GM12878 (cell line): Measurements from ENCODE around the gene GAGE1. TPM values are rescaled to one million over a fixed set of nuclear protein-coding genes. Genes with fewer than 3 reads are reported as not detected.

ENCODE experiments used
- ATAC-seq: fragments of 200-7000 bp; cut with Tn5 transposase; 3 replicates; pipeline ENCODE4 v1.9.1; 2020; ENCODE audit warnings: mild to moderate bottlenecking, moderate library complexity
- BruUV-seq: library from RNA; stranded (reverse); fragments of 400-500 nt; replicated peaks from 2 replicates; lab custom pipeline; 2021; lab: Mats Ljungman, UMichigan
- CTCF ChIA-PET: fragments of 300-600 bp; sonication (Branson Sonifier 250); formaldehyde crosslinking; extraction: SDS; loops from one replicate; lab custom pipeline; 2021; ENCODE audit warnings: inconsistent platforms; lab: Yijun Ruan, JAX
- POLR2A ChIA-PET: fragments of 350-600 bp; formaldehyde crosslinking; extraction: SDS; loops from one replicate; lab custom pipeline; 2021; ENCODE audit warnings: inconsistent platforms; lab: Charles Lee
- RAD21 ChIA-PET: fragments of 300-600 bp; sonication (Branson Sonifier 250); formaldehyde crosslinking; loops from one replicate; lab custom pipeline; 2023; ENCODE audit warnings: antibody characterized with exemption; ENCODE audit not compliant: unreplicated experiment; lab: Charles Lee
- SMC1A ChIA-PET: fragments of 300-600 bp; sonication (Branson Sonifier 250); formaldehyde crosslinking; loops from one replicate; lab custom pipeline; 2023; ENCODE audit not compliant: unreplicated experiment, uncharacterized antibody; lab: Charles Lee
- DNase-seq: peaks from one replicate; pipeline ENCODE4 v3.0.0-alpha.2; 2011; ENCODE audit warnings: low read depth, low spot score
- FAIRE-seq: peaks from 3 replicates; lab custom pipeline; 2011; peaks lifted over from hg19 to GRCh38; lab: Jason Lieb, UNC
- H2AFZ ChIP-seq: 2 replicates; pipeline ENCODE4 v1.6.0; 2011; ENCODE audit warnings: low read depth, low read length, control low read depth; ENCODE audit not compliant: control insufficient read depth
- H3K27ac ChIP-seq: 2 replicates; pipeline ENCODE4 v1.5.1; 2011; ENCODE audit warnings: control low read depth; ENCODE audit not compliant: control insufficient read depth, insufficient read depth
- H3K27me3 ChIP-seq, 2 experiments: replicated peaks in 1 of 2; 2 replicates each; pipeline versions ENCODE4 v1.6.0 to v1.6.1; 2011; ENCODE audit warnings: low read length in 1 of 2; ENCODE audit not compliant: control insufficient read depth in 2 of 2, insufficient read depth in 2 of 2
- H3K36me3 ChIP-seq, 2 experiments: 2 replicates each; pipeline ENCODE4 v1.5.1; 2011; ENCODE audit warnings: low read length in 1 of 2; ENCODE audit not compliant: control insufficient read depth in 2 of 2, insufficient read depth in 2 of 2
- H3K4me1 ChIP-seq: 2 replicates; pipeline ENCODE4 v1.6.1; 2011; ENCODE audit warnings: mild to moderate bottlenecking, low read length, moderate library complexity, mixed read lengths; ENCODE audit not compliant: control insufficient read depth, insufficient read depth
- H3K4me2 ChIP-seq: 2 replicates; pipeline ENCODE4 v1.6.0; 2011; ENCODE audit warnings: control low read depth; ENCODE audit not compliant: control insufficient read depth, insufficient read depth
- H3K4me3 ChIP-seq: fragments of 200-600 bp; sonication (generic); 2 replicates; pipeline ENCODE4 v1.5.1; 2016
- H3K79me2 ChIP-seq: 2 replicates; pipeline ENCODE4 v1.6.0; 2011; ENCODE audit warnings: low read length; ENCODE audit not compliant: control insufficient read depth, insufficient read depth
- H3K9ac ChIP-seq: 2 replicates; pipeline ENCODE4 v1.8.0; 2011; ENCODE audit warnings: low read length, control low read depth, mixed read lengths; ENCODE audit not compliant: control insufficient read depth, insufficient read depth
- H3K9me3 ChIP-seq: replicated peaks from 3 replicates; pipeline ENCODE4 v1.5.1; 2011; ENCODE audit warnings: mild to moderate bottlenecking, low read length; ENCODE audit not compliant: control insufficient read depth, insufficient read depth
- H4K20me1 ChIP-seq: 2 replicates; pipeline ENCODE4 v1.6.0; 2011; ENCODE audit not compliant: control insufficient read depth, insufficient read depth
- ASH2L ChIP-seq: fragments of 300-600, 200-600 bp; sonication (generic); IDR thresholded peaks from 2 replicates; pipeline ENCODE4 v1.6.1; 2017; ENCODE audit warnings: low read depth, mild to moderate bottlenecking, borderline replicate concordance
- CEBPZ ChIP-seq: fragments of 150-350 bp; IDR thresholded peaks from 2 replicates; pipeline ENCODE4 v1.6.1; 2016; ENCODE audit warnings: low read depth, low read length
- CHD4 ChIP-seq: fragments of 200-600 bp; sonication (generic); IDR thresholded peaks from 2 replicates; pipeline ENCODE4 v1.6.1; 2016; ENCODE audit warnings: mild to moderate bottlenecking
- EGR1 ChIP-seq, 2 experiments: IDR thresholded peaks; 1 replicate in 1 of 2; 2 replicates in 1 of 2; pipeline ENCODE4 v1.6.1; 2011 to 2012; ENCODE audit warnings: low read depth in 2 of 2, low read length in 2 of 2, borderline replicate concordance in 1 of 2, mild to moderate bottlenecking in 1 of 2, moderate library complexity in 1 of 2
- FOXM1 ChIP-seq: IDR thresholded peaks from 2 replicates; pipeline ENCODE4 v1.6.1; 2012; ENCODE audit warnings: low read depth, mild to moderate bottlenecking, inconsistent platforms, low read length, moderate library complexity
- IRF3 ChIP-seq: fragments of 450-650 bp; IDR thresholded peaks from 2 replicates; pipeline ENCODE4 v1.6.1; 2014; ENCODE audit warnings: mild to moderate bottlenecking
- NFIC ChIP-seq: IDR thresholded peaks from 2 replicates; pipeline ENCODE4 v1.6.1; 2012; ENCODE audit warnings: low read depth, mild to moderate bottlenecking, inconsistent platforms, low read length, moderate library complexity
- NR2F1 ChIP-seq: fragments of 450-650 bp; conservative IDR thresholded peaks from 2 replicates; pipeline ENCODE4 v1.6.1; 2017; ENCODE audit warnings: mild to moderate bottlenecking
- RAD21 ChIP-seq: IDR thresholded peaks from 2 replicates; pipeline ENCODE4 v1.6.1; 2011; ENCODE audit warnings: mild to moderate bottlenecking, low read depth, low read length, moderate library complexity; ENCODE audit not compliant: insufficient read depth
- SREBF1 ChIP-seq: IDR thresholded peaks from 2 replicates; pipeline ENCODE4 v1.6.1; 2012; ENCODE audit warnings: mild to moderate bottlenecking, low read length
- SREBF2 ChIP-seq: IDR thresholded peaks from 2 replicates; pipeline ENCODE4 v1.6.1; 2012; ENCODE audit warnings: mild to moderate bottlenecking, low read length
- TCF12 ChIP-seq: IDR thresholded peaks from 2 replicates; pipeline ENCODE4 v1.6.1; 2011; ENCODE audit warnings: low read depth, mild to moderate bottlenecking, low read length
- WRNIP1 ChIP-seq: IDR thresholded peaks from 2 replicates; pipeline ENCODE4 v1.6.1; 2011; ENCODE audit warnings: low read depth, low read length, improper control_type of control experiment, borderline replicate concordance
- YBX1 ChIP-seq: fragments of 450-650 bp; IDR thresholded peaks from 2 replicates; pipeline ENCODE4 v1.6.1; 2016; ENCODE audit warnings: antibody characterized with exemption
- WGBS: methylation state at CpG from one replicate; pipeline ENCODE4 v1.1.6; 2016; ENCODE audit warnings: low lambda C conversion rate; ENCODE audit not compliant: insufficient replicate concordance, insufficient coverage; ENCODE audit errors: missing lambda C conversion rate; 5-methylcytosine and 5-hydroxymethylcytosine counted together
- in situ Hi-C: fragments of 300-500 bp; cut with MboI; formaldehyde crosslinking; loops from 9 replicates; pipeline ENCODE4 v1.14.3; 2018; ENCODE audit warnings: mixed read lengths
- intact Hi-C: fragments of 100-400 bp; cut with micrococcal nuclease; formaldehyde crosslinking; loops from one replicate; pipeline ENCODE4 v1.14.2; 2022; ENCODE audit not compliant: unreplicated experiment
- polyA plus RNA-seq, 11 experiments: library from polyadenylated mRNA; depleted of rRNA in 4 of 11; unstranded in 6 of 11; stranded (reverse) in 5 of 11; fragments of >200 nt; fragmentation: Nextera tagmentation in 4 of 11; fragmentation: Illumina TruSeq in 1 of 11; extraction: Ambion mirVana in 4 of 11; extraction: Trizol in 1 of 11; gene quantifications; 1 replicate in 1 of 11; 2 replicates in 10 of 11; pipeline versions ENCODE4 v1.2.1 to v1.2.3, GENCODE V29; 2011 to 2016; ENCODE audit warnings: inconsistent platforms in 2 of 11, missing spikeins in 2 of 11, low read depth in 1 of 11
- total RNA-seq, 4 experiments: library from RNA; depleted of rRNA in 3 of 4; stranded (reverse); fragments of >200 nt in 3 of 4; fragmentation: Illumina TruSeq in 1 of 4; extraction: Trizol in 1 of 4; gene quantifications; 2 replicates each; pipeline versions ENCODE4 v1.2.1 to v1.2.3, GENCODE V29; 2013 to 2021
- TF ChIP-seq, protein P1 (sequence below): fragments of 450-650 bp; IDR thresholded peaks from 2 replicates; pipeline ENCODE4 v1.6.1; 2018; ENCODE audit warnings: mild to moderate bottlenecking, low read depth, moderate library complexity; ENCODE audit not compliant: partially characterized antibody
- TF ChIP-seq, protein P2 (sequence below): fragments of 150-350 bp; IDR thresholded peaks from 2 replicates; pipeline ENCODE4 v1.6.1; 2014; ENCODE audit warnings: mild to moderate bottlenecking, low read depth, low read length

Gene GAGE1
- total and polyA plus RNA-seq, 10 of the 15 experiments (the other 5 are each of a cell fraction or from before 2014, with no cell fraction given): 0.05 to 0.16 TPM; not detected in 8

DNA sequence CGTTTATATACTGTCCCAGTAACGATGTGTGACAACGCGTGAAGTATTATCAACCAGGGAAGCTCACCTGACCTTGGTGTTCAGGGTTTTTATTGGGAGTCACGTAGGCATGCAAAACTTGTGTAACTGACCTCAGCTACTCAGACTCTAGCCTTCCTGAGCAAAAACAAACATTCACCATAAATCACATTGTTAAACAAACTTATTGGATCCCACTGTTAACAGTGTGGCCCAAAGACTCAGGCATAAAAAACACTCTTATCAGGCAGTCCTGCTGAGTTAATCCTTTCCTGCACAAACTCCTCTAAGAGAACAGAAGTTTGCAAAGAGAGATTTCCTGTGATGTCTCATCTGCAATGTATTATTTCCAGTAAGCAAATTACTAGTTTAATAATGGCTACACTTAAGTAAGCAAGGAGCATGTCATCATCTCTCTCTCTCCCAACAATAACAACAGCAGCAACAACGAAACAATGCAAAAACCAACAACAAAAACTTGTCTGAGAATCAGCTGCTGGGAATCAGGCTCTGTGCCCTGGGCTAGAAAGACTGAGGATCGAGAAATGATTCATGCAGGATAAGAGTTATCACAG, 12.0 kb downstream of the GAGE1 start:
- Histone ChIP-seq H3K36me3 (no peaks in the 10 kb centered on the region), H3K79me2 (no peaks in the 10 kb centered on the region), H3K4me1 (no peaks in the 10 kb centered on the region), H2AFZ (no peak overlapping the region), H3K4me3 (no peak overlapping the region), H3K27ac (no peak overlapping the region), H3K27me3 (no peaks in the 10 kb centered on the region), H3K4me2 (no peak overlapping the region), H4K20me1 (no peaks in the 10 kb centered on the region), H3K9ac (no peak overlapping the region), H3K9me3 (no peaks in the 10 kb centered on the region)
- no peak for ATAC-seq
- intact Hi-C loops: no loop called here
- no peak for FAIRE-seq
- 10% methylated on average over 7 of the region's 7 CpGs for WGBS
- SMC1A ChIA-PET: no interaction called here
- POLR2A ChIA-PET: no interaction called here
- CTCF ChIA-PET: no interaction called here
- TF ChIP-seq WRNIP1 (no peak), YBX1 (no peak), EGR1 (IDR thresholded peaks at IDR 0.05; ENCODE audit: borderline replicate concordance in 1 of 2, low read depth in 2 of 2, low read length in 2 of 2) (no peak), ASH2L (no peak), NR2F1 (no peak), SREBF2 (no peak), FOXM1 (no peak), TCF12 (no peak), RAD21 (no peak), NFIC (no peak), IRF3 (no peak), CHD4 (no peak), SREBF1 (no peak), CEBPZ (no peak)
- TF ChIP-seq, protein P1, sequence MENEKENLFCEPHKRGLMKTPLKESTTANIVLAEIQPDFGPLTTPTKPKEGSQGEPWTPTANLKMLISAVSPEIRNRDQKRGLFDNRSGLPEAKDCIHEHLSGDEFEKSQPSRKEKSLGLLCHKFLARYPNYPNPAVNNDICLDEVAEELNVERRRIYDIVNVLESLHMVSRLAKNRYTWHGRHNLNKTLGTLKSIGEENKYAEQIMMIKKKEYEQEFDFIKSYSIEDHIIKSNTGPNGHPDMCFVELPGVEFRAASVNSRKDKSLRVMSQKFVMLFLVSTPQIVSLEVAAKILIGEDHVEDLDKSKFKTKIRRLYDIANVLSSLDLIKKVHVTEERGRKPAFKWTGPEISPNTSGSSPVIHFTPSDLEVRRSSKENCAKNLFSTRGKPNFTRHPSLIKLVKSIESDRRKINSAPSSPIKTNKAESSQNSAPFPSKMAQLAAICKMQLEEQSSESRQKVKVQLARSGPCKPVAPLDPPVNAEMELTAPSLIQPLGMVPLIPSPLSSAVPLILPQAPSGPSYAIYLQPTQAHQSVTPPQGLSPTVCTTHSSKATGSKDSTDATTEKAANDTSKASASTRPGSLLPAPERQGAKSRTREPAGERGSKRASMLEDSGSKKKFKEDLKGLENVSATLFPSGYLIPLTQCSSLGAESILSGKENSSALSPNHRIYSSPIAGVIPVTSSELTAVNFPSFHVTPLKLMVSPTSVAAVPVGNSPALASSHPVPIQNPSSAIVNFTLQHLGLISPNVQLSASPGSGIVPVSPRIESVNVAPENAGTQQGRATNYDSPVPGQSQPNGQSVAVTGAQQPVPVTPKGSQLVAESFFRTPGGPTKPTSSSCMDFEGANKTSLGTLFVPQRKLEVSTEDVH: no peak
- TF ChIP-seq, protein P2, sequence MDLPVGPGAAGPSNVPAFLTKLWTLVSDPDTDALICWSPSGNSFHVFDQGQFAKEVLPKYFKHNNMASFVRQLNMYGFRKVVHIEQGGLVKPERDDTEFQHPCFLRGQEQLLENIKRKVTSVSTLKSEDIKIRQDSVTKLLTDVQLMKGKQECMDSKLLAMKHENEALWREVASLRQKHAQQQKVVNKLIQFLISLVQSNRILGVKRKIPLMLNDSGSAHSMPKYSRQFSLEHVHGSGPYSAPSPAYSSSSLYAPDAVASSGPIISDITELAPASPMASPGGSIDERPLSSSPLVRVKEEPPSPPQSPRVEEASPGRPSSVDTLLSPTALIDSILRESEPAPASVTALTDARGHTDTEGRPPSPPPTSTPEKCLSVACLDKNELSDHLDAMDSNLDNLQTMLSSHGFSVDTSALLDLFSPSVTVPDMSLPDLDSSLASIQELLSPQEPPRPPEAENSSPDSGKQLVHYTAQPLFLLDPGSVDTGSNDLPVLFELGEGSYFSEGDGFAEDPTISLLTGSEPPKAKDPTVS: no peak
- RAD21 ChIA-PET: no interaction called here
- DNase-seq: no peak
- BruUV-seq: no TSS peak
- in situ Hi-C loops: no loop called here
